Activated effector memory CD4-positive, alpha-beta T cell treated with anti-CD3 and anti-CD28 coated beads, Interleukin-2, amount 50 U/mL, for 16 hours (primary cell): ENCODE results near the gene PNRC2.

Source experiments
- DNase-seq: peaks from one replicate; pipeline ENCODE4 v3.0.0-alpha.2; 2020

PNRC2 gene, protein sequence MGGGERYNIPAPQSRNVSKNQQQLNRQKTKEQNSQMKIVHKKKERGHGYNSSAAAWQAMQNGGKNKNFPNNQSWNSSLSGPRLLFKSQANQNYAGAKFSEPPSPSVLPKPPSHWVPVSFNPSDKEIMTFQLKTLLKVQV

DNA sequence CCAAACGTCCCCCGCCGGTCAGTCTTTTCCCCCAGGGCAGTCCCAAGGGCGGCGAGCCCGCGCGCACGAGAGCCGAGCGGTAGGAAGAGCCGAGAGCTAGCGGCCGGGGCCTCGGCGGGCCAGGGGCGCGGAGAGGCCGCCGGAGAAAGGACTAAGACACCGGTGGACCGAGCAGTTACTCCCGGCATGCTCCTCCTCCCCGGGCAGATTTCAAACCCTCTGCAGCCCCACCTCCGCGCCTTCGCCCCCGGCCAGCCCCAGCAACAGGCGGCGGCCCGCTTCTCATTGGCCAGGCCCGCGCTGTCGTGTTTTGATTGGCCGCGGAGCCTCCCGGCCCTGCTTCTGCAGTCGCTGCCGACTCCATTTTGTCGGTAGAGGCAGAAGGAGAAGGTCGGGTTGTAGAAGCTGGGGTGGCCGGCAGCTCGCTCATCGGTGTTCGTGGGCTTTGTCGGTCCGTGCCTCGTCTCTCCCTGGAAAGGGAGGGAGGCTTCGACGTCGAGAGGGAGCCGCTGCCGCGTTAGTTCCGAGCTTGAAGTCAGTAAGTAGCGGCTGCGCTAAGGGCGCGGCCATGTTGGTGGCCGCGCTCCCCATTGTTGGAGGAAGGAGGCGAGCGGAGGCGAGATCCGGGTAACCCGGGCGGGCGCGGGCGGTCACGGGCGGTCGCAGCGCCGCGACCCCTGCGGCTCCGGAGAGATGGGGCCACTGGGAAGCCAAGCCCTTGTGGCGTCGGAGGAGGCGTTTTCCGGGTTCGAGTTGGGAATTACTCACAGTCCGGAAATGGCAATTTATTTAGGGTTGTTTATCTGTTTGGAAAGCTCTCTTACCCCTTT lies at the start of gene PNRC2:
Gene PNRC2 (plus strand): TSS at position 368 of the 830 bp plus-strand sequence. CDS start 1,630 bp downstream, outside the sequence.
- peak; percentile 99 for DNase-seq

- no peak for DNase-seq
Observed at GRCh38 chr1:23910144-23910543, 49.5 kb upstream of the PNRC2 start.

DNA sequence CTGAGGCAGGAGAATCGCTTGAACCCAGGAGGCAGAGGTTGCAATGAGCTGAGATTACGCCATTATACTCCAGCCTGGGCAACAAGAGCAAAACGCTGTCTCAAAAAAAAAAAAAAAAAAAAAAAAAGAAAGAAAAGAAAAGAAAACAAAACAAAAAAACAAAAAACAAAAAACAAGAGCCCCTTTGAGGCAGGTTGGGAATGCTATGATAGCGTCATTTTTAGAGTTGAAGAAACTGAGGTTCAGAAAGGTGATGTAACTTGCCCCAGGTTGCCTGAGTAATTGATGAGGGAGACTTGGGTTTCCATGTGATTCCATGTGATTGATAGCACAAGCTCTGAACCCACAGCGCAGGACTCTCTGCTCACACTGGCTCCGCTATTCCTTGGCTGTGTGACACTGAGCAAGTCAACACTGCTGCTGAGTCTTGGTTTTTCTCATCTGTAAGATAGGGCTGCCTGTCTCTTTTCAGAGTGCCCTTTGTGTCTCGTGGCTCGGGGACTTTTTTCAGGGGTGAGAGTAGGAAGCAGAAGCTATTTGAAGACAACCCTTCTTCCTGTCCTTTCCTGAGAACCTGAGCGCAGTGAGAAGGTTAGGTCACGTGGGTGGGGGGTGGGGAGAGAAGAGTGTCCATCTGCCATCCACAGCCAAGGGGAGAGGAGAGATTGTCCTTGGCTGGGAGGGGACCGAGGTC lies 48.9 kb upstream of the PNRC2 start:
- DNase-seq = no peak

DNA sequence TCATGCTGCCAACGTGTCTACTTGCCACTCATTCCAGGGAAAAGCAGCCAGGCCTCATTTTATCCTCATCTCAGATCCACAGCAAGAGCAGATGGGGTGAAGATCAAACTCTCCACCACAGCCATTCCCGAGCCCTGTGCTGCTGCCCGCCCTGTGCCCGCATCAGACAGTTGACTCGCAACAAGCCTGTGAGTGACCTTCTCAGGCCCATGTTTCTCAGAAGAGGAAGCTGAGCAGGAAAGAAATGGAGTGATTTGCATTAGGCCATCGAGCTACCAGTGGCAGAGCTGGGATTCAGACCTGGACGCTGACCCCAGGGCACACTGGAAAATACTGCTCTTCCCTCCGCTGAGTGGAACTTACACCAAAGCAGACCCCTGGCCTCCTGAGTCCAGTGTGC lies 47.7 kb upstream of the PNRC2 start:
- no peak for DNase-seq

- no peak for DNase-seq
Observed at GRCh38 chr1:23913212-23913880, 46.3 kb upstream of the PNRC2 start, which contains the start of gene CNR2. Gene CNR2, minus strand, starts transcription at chr1:23913362. Its CDS starts 37,745 bp downstream, at chr1:23875617.

GRCh38 chr1:23914921-23915320 lies 44.7 kb upstream of the PNRC2 start:
- DNase-seq = no peak

DNA sequence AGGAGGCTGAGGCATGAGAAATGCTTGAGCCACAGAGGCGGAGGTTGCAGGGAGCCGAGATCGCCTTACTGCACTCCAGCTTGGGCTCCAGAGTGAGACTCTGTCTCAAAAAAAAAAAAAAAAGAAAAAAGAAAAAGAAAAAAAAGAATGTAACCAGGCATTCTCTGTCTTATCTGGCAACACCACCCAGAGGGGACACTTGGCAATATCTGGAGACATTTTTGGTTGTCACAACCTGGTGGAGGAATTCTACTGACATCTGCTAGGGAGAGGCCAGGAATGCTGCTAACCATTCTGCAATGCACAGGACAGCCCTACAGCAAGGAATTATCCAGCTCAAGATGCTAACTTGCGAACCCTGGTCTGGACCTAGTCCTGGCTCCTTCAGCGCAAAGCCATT lies 44.2 kb upstream of the PNRC2 start:
- DNase-seq = no peak

- no peak for DNase-seq
Observed at GRCh38 chr1:23916209-23917131, 43.2 kb upstream of the PNRC2 start.

DNA sequence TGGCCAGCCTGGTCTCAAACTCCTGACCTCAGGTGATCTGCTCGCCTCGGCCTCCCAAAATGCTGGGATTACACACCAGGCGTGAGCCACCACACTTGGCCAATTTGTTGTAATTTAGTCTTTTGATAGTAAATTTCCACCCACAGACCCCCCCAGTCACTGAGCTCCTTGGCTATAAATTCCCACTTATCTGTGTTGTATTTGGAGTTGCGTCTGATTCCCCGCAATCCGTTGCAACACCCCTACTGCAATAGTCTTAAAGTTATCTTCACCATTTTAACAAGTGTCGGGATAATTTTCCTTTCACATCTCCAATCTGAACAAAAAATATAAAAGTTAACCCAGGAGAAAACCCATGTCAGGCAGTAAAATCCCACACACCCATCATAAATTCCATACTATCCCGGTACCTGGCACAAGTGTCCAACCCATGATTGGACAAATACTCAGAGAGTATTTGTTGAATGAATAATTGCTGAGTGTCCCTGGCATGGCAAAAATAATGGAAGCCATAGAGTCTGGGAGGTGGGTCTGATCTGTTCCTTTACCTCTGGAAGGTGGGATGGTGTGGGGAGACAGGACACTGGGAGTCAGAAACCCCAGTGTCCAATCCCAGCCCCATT lies 37.2 kb upstream of the PNRC2 start:
- no peak for DNase-seq

DNA sequence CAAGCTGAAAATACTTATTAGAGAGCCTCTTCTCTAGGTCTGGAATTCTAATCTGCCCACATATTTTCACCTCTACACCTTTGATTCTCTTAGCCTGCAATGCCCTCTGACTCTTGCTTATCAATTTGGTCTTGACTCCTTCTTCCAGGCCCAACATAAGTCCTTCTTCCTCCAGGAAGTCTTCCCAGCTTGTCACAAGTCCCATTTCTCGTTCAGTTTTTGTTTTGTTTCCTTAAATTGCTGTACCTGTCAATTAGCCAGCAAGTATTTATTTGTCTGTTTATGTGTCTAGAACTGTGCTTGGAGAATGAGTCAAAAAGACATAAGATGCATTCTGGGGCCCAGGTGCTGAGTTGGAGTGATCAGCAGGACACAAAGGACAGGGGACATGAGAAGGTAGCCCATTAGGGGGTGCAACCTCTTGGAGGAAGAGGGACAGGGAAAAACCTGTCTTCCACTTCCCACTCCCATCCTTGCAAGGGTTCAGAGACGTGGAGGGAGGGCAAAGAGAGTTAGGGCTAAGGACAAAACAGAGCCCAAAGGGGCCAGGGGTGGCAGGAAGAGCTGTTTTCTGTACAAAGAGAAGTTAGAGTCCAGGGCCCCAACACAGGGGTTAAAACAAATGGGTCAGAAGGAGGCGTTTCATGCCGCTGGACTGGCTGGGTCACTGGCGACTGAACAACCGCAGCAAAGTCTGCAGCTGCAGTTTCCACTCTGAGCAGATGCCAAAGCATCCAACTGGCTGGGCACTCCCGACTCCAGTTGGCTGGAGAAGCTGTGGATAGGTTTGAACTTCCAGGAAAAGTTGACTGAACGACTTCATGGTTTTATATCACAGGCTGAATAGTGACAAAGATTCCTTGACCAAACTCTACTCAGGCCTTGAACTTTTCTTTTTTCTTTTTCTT lies 35.8 kb upstream of the PNRC2 start:
- no peak for DNase-seq

DNA sequence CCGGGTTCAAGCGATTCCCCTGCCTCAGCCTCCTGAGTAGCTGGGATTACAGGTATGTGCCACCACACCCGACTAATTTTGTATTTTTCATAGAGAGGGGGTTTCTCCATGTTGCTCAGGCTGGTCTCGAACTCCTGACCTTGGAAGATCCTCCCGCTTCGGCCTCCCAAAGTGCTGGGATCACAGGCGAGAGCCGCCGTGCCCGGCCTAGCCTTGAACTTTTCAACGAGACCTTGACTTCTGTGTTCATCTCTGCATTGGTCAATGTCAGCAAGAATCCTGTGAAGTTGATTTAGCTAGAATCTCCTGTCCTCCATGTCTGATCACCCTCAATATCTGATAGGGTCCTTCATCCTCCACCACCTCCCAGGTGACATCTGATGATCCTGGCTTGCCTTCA lies 35.0 kb upstream of the PNRC2 start:
- DNase-seq = no peak

DNA sequence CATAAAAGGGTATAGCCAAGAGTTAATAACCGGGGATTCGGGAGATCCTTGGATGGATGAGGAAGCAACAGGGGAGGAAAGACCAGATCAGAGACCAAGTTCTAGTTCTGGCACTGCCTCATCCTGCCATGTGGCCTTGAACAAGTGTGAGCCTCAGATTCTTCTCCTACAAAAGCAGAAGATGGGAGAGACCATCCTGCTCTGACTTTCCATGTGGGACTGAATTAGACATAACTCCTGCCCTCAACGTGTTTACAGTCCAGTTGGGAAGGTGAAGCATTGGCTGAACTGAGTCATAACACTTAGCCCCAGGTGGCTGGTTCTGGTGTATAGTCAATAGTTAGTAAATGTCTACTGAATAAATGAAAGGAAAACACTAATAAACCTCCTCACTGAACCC lies 34.3 kb upstream of the PNRC2 start:
- no peak for DNase-seq

- DNase-seq = no peak
Observed at GRCh38 chr1:23927097-23927496, 32.5 kb upstream of the PNRC2 start.

GRCh38 chr1:23928789-23929188 lies 30.8 kb upstream of the PNRC2 start:
- DNase-seq = no peak

DNA sequence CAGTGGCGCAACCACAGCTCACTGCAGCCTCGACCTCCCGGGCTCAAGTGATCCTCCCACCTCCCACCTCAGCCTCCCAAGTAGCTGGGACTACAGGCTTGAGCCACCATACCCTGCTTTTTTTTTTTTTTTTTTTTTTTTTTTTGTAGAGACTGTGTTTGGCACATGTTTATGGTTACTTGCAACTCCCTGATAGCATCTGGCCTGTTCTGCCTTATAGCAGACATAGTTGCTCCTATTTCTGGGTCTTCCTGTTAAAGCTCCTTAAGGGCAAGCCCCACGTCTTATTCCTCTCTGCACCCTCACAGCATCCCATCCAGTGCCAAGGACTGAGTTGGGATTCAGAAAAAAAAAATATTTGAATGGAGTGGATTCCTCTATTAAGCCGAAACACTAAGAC lies 29.4 kb upstream of the PNRC2 start:
- DNase-seq = no peak

GRCh38 chr1:23930861-23931490 lies 28.7 kb upstream of the PNRC2 start:
- DNase-seq = no peak

- no peak for DNase-seq
Observed at GRCh38 chr1:23931491-23931880, 28.1 kb upstream of the PNRC2 start.

GRCh38 chr1:23936481-23937176 lies 23.0 kb upstream of the PNRC2 start:
- no peak for DNase-seq

GRCh38 chr1:23947366-23947765 lies 12.3 kb upstream of the PNRC2 start:
- no peak for DNase-seq

GRCh38 chr1:23953020-23953419 lies 6.6 kb upstream of the PNRC2 start:
- no peak for DNase-seq
